ENCODE data around the gene FANCL.
"Not testable (repeated sequence)": the region's sequence is repeated elsewhere in the genome, so short reads cannot be mapped to it uniquely, and the experiment has no call there.

Gene FANCL

GRCh38 chr2:58138396-58139030, 102.6 kb downstream of the FANCL start:
- DNase-seq, result no peak

GRCh38 chr2:58137856-58138255, 103.3 kb downstream of the FANCL start:
- peak; percentile 36 for DNase-seq

GRCh38 chr2:58137221-58137620, 103.9 kb downstream of the FANCL start:
- peak; percentile 15 for DNase-seq

GRCh38 chr2:58135861-58136260, 105.3 kb downstream of the FANCL start:
- DNase-seq, result no peak

GRCh38 chr2:58133395-58133794, 107.7 kb downstream of the FANCL start:
- DNase-seq, result no peak

- peak; percentile 31 for DNase-seq
Measured at GRCh38 chr2:58131191-58132011, 109.7 kb downstream of the FANCL start.

GRCh38 chr2:58130238-58130637, 110.9 kb downstream of the FANCL start:
- DNase-seq, result no peak

GRCh38 chr2:58127111-58127510, 114.0 kb downstream of the FANCL start:
- DNase-seq, result no peak

- no peak for DNase-seq
Measured at GRCh38 chr2:58122540-58122939, 118.6 kb downstream of the FANCL start.

- no peak for DNase-seq
Measured at GRCh38 chr2:58122040-58122439, 119.1 kb downstream of the FANCL start.

GRCh38 chr2:58120626-58121229, 120.4 kb downstream of the FANCL start:
- DNase-seq, result no peak

GRCh38 chr2:58113563-58113962, 127.6 kb downstream of the FANCL start:
- not testable (repeated sequence) for DNase-seq

GRCh38 chr2:58110765-58111164, 130.4 kb downstream of the FANCL start:
- no peak for DNase-seq

GRCh38 chr2:58109481-58109880, 131.6 kb downstream of the FANCL start:
- peak; percentile 3 for DNase-seq
